ENCODE measurements around the gene FOXC2.

The FOXC2 gene

GRCh38 chr16:86527366-86527765 is 39.3 kb upstream of the FOXC2 start:
- TF ChIP-seq CTCF (IDR thresholded peaks at IDR 0.05; ENCODE audit: extremely low read depth, insufficient read depth, missing control alignments): no peak
- in situ Hi-C loops (cut with MboI; ENCODE audit: low pct_unique_long_range_greater_than_20kb, low sequenced_read_pairs, unreplicated experiment): no loop called here
- no peak for DNase-seq (ENCODE audit: low spot score)

- no peak for TF ChIP-seq CTCF (IDR thresholded peaks at IDR 0.05; ENCODE audit: extremely low read depth, insufficient read depth, missing control alignments)
- in situ Hi-C loops (cut with MboI; ENCODE audit: low pct_unique_long_range_greater_than_20kb, low sequenced_read_pairs, unreplicated experiment): no loop called here
- no peak for DNase-seq (ENCODE audit: low spot score)
Measured at GRCh38 chr16:86528061-86528929, 38.3 kb upstream of the FOXC2 start.

- no peak for DNase-seq (ENCODE audit: low spot score)
- TF ChIP-seq CTCF (IDR thresholded peaks at IDR 0.05; ENCODE audit: extremely low read depth, insufficient read depth, missing control alignments): no peak
- in situ Hi-C loops (cut with MboI; ENCODE audit: low pct_unique_long_range_greater_than_20kb, low sequenced_read_pairs, unreplicated experiment): no loop called here
Measured at GRCh38 chr16:86529160-86529559, 37.5 kb upstream of the FOXC2 start.

- TF ChIP-seq CTCF (IDR thresholded peaks at IDR 0.05; ENCODE audit: extremely low read depth, insufficient read depth, missing control alignments): no peak
- in situ Hi-C loops (cut with MboI; ENCODE audit: low pct_unique_long_range_greater_than_20kb, low sequenced_read_pairs, unreplicated experiment): no loop called here
- DNase-seq (ENCODE audit: low spot score): no peak
Measured at GRCh38 chr16:86530251-86531190, 36.1 kb upstream of the FOXC2 start.

GRCh38 chr16:86531191-86531545 is 35.5 kb upstream of the FOXC2 start:
- in situ Hi-C loops (cut with MboI; ENCODE audit: low pct_unique_long_range_greater_than_20kb, low sequenced_read_pairs, unreplicated experiment): no loop called here
- TF ChIP-seq CTCF (IDR thresholded peaks at IDR 0.05; ENCODE audit: extremely low read depth, insufficient read depth, missing control alignments): no peak
- no peak for DNase-seq (ENCODE audit: low spot score)

- in situ Hi-C loops (cut with MboI; ENCODE audit: low pct_unique_long_range_greater_than_20kb, low sequenced_read_pairs, unreplicated experiment): no loop called here
- no peak for TF ChIP-seq CTCF (IDR thresholded peaks at IDR 0.05; ENCODE audit: extremely low read depth, insufficient read depth, missing control alignments)
- DNase-seq (ENCODE audit: low spot score): peak; percentile 12
Measured at GRCh38 chr16:86531641-86532525, 34.7 kb upstream of the FOXC2 start.
